SK-MEL-5 (cell line): ENCODE data around the gene MTFMT. TPM values are rescaled to one million over a fixed set of nuclear protein-coding genes. Genes with fewer than 3 reads are reported as not detected.
"Not testable (repeated sequence)": the region's sequence is repeated elsewhere in the genome, so short reads cannot be mapped to it uniquely, and the experiment has no call there.

Experiments used
- DNase-seq: peaks from one replicate; pipeline ENCODE4 v3.0.0-alpha.2; 2016; ENCODE audit warnings: low read depth, low spot score
- in situ Hi-C: cut with HindIII; loops from 2 replicates; pipeline ENCODE4 v1.10.0; 2016; ENCODE audit warnings: low sequenced_read_pairs, high pct_unique_total_duplicates, low pct_unique_long_range_greater_than_20kb
- polyA plus RNA-seq, 2 experiments: library from polyadenylated mRNA; depleted of rRNA; stranded (reverse); fragments of >200 nt; gene quantifications; 2 replicates each; pipeline ENCODE4 v1.2.3, GENCODE V29; 2015
- total RNA-seq: library from RNA; depleted of rRNA; stranded (reverse); fragments of >200 nt; shearing (Covaris generic); gene quantifications from 2 replicates; pipeline ENCODE4 v1.2.3, GENCODE V29; 2014; rRNA removed

MTFMT gene
- 33.6 and 43.9 TPM in 2 replicates for total RNA-seq
- polyA plus RNA-seq (2015; cell fraction: cytosol; rRNA removed): 26.4 and 37.7 TPM in 2 replicates
- 13.8 and 18.1 TPM in 2 replicates for polyA plus RNA-seq (2015; cell fraction: nucleus; rRNA removed)

DNA sequence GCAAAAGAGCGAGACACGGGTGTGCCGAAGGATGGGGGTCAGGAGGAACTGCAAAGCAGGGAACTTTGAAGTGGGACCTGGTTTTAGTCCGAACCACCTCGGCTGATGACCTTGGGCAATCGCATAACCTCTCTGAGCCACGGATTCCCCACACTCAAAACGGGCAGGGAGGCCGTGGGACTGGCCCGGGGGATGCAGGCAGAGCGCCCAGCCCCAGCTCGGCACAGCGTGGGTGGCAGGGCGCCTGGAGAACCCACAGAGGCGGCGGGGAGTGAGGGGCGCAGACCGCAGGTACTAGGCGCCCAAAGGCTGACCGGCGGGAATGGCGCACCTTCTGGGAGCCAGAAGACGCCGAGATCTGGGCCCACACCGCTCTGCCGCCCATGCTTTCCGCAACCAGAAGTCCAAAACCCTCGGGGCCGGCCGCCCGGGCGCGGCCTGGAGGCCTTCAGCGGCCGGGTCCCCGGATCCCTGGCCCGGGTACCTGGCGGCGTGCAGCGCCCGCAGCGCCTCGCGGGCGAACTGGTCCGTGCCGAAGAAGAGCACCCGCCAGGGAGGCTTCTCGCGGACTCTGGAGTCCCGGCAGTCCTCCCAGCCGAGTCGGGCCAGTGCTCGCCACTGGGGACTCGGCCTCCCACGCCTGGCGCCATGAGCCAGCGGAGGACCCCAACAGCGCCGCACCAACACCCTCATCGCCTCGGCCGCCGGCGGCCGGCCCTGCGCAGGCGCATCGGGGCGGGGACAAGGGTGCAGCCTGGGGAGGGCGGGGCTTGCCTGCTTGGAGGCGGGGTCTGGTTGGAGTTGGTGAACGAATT, at the start of gene MTFMT:
TSS of gene MTFMT (minus strand) at position 719 of the 815 bp plus-strand sequence. CDS start at position 693, 26 bp downstream.
- peak; percentile 79 for DNase-seq
- in situ Hi-C loops: no loop called here

DNA sequence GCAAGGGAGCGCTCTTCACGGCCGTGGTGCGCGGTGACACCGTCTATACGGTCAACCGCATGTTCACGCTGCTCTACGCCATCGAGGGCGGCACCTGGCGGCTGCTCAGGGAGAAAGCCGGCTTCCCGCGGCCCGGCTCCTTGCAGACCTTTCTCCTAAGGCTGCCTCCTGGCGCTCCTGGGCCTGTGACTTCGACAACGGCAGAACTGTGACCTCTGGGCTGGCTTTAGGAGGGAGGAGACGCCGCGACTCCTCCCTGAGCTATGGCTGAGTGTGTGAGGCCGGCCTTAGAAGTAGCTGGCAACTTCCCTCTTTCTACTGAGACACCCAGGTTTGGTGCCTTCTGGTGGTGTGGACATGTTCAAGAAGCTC, 48.5 kb upstream of the MTFMT start:
- in situ Hi-C loops: no loop called here
- DNase-seq: no peak

DNA sequence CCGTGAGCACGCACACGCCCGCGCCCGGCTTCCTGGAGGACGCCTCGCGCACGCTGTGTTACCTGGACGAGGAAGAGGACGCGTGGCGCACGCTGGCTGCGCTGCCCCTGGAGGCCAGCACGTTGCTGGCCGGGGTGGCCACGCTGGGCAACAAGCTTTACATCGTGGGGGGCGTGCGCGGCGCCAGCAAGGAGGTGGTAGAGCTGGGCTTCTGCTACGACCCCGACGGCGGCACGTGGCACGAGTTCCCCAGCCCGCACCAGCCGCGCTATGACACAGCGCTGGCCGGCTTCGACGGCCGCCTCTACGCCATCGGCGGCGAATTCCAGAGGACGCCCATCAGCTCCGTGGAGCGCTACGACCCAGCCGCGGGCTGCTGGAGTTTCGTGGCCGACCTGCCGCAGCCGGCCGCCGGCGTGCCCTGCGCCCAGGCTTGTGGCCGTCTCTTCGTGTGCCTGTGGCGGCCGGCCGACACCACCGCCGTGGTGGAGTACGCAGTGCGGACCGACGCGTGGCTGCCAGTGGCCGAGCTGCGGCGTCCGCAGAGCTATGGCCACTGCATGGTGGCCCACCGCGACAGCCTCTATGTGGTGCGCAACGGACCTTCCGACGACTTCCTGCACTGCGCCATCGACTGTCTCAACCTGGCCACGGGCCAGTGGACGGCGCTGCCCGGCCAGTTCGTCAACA, 48.0 kb upstream of the MTFMT start:
- in situ Hi-C loops: no loop called here
- DNase-seq: no peak

DNA sequence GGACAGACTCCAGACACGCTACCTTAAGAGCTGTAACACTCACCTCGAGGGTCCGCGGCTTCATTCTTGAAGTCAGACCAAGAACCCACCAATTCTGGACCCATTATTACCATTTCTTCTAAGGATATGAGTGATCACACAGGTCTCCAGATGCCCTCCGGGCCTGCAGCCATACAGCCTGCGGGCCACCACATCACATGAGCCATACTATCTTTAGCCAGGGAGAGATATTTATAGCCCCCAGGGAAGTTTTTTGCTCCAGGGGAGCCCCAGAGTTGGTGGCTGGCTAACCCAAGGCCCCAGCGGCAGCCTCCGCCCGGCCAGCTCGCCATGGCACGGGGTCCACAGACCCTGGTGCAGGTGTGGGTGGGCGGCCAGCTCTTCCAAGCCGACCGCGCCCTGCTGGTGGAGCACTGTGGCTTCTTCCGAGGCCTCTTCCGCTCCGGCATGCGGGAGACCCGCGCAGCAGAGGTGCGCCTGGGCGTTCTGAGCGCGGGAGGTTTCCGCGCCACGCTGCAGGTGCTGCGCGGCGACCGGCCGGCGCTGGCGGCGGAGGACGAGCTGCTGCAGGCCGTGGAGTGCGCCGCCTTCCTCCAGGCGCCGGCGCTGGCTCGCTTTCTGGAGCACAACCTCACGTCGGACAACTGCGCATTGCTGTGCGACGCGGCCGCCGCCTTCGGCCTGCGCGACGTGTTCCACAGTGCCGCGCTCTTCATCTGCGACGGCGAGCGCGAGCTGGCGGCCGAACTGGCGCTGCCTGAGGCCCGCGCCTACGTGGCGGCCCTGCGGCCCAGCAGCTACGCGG, 47.2 kb upstream of the MTFMT start, which contains the start of gene KBTBD13:
TSS of gene KBTBD13 (plus strand) at position 261 of the 805 bp plus-strand sequence. CDS start at position 331, 70 bp downstream.
- in situ Hi-C loops: no loop called here
- no peak for DNase-seq

DNA sequence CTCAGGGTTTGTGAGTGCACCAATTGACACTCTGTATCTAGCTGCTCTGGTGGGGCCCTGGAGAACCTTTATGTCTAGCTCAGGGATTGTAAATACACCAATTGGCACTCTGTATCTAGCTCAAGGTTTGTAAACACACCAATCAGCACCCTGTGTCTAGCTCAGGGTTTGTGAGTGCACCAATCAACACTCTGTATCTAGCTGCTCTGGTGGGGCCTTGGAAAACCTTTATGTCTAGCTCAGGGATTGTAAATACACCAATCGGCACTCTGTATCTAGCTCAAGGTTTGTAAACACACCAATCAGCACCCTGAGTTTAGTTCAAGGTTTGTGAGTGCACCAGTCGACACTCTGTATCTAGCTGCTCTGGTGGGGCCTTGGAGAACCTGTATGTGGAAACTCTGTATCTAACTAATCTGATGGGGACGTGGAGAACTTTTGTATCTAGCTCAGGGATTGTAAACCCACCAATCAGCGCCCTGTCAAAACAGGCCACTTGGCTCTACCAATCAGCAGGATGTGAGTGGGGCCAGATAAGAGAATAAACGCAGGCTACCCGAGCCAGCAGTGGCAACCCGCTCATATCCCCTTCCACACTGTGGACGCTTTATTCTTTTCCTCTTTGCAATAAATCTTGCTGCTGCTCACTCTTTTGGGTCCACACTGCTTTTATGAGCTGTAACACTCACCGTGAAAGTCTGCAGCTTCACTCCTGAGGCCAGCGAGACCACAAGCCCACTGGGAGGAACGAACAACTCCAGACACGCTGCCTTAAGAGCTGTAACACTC, 46.4 kb upstream of the MTFMT start:
- in situ Hi-C loops, DNase-seq: not testable (repeated sequence)

DNA sequence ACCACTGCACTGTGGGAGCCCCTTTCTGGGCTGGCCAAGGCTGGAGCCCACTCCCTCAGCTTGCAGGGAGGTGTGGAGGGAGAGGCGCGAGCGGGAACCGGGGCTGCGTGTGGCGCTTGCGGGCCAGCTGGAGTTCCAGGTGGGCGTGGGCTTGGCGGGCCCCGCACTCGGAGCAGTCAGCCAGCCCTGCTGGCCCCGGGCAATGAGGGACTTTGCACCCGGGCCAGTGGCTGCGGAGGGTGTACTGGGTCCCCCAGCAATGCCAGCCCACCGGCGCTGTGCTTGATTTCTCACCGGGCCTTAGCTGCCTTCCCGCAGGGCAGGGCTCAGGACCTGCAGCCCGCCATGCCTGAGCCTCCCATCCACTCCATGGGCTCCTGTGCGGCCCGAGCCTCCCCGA, 45.5 kb upstream of the MTFMT start:
- in situ Hi-C loops, DNase-seq: not testable (repeated sequence)

DNA sequence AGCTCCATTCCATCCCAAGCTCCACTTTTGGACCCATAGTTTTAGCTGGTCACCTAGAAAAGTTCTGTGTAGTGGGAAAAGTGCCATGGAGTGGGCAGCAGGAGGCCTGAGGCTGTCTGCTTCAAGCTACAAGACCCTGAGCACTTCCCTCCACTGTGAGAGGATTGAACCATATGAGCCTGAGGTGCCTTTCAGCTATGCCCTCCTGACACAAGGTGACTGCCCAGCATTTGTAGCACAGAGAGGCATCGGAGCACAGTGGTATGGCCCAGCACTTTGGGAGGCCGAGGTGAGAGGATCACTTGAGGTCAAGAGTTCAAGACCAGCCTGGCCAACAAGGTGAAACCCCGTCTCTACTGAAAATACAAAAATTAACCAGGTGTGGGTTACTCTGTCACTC, 43.2 kb upstream of the MTFMT start:
- in situ Hi-C loops: no loop called here
- no peak for DNase-seq

DNA sequence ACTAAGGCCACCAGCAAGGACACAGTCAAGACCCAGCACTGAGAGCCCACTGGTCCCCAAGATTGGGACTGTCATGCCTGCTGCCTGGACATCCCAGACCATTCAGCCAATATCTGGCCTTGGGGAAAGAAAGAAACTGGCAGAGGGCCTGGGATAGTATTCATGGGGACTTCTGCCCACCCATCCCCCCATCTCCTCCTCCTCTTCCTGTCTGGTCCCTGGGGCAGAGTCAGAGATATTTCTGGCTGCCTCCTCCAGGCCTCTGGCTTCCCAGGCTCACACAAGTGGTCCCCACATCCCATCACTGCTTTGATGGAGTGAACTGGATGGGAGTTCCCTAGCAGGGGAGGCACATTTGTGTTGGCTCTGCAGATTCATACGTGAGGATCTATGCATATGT, 42.6 kb upstream of the MTFMT start:
- in situ Hi-C loops: no loop called here
- DNase-seq: no peak

DNA sequence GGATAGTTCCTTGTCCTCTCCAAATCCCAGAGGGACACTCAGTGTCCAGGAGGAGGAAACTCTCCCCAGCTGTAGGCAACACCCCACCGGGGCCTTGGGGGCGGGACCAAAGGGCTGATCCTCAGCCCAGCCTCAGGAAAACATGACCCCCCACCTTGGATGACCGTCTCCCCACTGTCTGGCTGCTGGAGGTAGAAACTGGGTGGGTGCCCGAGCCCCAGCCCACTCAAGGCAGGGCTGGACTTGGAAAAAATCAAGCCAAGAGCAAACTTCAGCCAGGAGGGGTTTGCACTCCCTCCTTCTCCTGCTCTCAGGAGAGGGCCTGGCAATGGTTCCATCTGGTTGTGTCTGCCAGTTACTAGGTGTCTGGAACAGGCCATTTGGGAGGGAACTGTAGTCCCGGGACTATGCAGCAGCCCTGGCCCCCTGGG, 42.0 kb upstream of the MTFMT start:
- in situ Hi-C loops: no loop called here
- no peak for DNase-seq

DNA sequence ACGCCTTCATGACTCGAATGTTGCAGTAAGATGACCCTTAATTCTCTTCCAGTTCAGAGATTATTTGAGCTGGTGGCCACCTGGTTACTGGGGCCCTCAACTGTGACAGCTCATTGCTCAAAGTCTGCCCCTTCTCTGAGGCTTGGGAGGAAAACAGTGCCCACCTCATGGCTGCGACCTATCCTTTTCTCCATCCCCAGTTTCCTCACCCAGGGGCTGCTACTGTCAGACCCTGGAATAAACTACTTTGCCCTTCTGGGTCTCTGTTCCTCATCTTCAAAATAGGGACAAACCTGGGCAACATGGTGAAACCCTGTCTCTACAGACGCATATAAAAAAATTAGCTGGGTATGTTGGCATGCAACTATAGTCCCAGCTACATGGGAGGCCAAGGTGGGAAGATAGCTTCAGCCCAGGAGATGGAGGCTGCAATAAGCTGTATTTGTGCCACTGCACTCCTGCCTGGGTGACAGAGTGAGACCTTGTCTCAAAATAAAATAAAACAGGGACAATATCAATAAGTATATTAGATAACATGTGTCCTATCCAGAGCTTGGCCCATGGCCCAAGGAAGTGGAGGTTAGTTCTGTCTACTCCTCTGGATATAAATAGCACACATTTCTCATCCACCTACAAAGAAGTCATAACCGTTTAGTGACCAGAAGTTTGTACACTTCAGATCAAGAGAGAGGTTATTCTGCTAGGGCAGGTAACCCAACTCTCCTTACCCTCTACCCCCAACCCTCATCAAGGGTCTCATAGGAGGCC, 40.5 kb upstream of the MTFMT start:
- no peak for DNase-seq
- in situ Hi-C loops: no loop called here

DNA sequence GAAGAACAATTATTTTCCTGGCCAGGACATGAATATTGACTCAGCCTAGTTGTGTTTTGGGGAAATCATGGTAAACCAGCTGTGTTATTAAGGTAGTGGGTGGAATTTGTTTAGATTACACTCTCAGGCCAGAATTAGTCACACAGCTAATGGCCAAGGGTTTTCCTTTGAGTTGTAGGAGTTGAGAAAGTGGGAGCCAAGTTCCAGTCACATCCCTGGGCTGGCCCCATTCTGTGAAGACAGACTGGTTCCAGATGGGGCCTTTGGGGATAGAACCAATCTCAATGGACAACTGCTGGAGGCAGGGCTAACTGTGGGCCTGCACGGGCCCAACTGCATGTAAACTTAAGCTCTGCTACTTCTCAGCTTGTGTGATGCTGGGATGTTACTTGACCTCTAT, 39.7 kb upstream of the MTFMT start:
- no peak for DNase-seq
- in situ Hi-C loops: no loop called here

DNA sequence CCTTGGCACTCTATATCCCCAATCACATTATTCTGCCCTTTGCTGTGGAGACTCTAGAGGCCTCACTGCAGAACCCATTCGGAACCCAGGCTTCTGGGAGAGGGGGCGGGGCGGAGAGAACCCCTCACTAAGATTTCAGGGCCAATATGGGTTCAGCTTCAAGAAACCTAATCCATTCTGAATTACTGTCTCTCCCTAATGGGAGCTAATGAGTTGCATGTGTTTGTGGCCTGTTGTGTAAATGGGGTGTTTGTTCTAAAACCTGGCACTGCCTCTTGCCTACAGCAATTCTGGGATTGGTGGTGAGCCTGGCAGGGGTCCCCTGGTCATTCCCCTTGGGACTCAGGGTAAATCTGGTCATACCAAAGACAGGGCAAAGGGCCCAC, 39.0 kb upstream of the MTFMT start:
- in situ Hi-C loops: no loop called here
- DNase-seq: no peak

DNA sequence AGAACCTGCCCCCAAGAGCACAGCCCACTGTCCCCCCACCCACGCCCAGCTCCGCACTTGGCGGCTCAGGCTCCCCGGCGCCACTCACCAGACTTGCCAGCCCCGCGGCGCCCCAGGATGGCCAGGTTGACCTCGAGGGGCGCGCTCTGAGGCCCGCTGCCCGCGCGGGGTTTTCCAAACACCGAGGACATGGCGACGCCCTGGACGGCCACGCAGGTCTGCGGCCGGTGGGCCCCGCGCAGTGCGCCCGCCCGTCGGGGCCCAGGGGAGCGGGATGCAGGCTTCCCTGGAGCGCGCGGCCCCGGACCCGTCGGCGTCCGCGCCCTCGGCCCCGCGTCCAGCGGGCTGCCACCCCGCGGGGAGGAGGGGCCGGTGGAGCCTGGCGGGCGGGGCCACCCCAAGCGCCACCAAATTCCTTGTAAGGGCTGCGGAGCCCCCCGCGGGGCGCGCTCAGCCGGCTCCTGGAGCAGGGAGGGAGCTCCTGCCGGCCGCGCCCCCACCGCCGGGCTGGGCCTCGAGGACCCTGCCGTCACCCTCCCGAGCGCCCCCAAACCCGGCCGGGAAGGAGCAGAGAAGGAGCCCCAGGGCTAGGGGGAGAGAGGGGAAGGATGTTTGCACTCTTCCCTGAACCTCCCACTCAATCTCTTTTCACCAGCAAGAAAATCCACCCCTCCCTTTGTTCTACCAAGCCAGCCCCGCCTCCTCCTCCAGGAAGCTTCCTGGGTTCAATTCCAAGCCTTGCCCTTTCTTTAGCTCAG, 38.4 kb upstream of the MTFMT start, which contains the start of gene RASL12:
TSS of gene RASL12 (minus strand) at position 347 of the 758 bp plus-strand sequence. CDS start at position 191, 156 bp downstream.
- DNase-seq: no peak
- in situ Hi-C loops: no loop called here

DNA sequence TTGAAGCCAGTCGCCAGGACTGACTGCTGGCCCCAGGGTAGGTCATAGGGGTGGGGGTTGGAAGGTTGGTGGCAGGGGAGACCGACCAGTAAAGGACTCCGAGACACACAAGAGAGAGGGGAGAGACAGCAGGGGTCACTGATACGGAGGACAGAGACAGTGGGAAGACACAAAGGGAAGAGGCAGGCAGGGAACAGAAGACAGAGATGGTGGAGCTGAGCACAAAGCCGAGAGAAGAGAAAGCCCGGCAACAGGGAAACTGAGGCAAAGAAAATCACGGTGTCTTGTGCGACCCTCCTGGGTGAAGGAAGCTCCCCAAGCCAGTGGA, 37.8 kb upstream of the MTFMT start:
- DNase-seq: no peak
- in situ Hi-C loops: no loop called here

DNA sequence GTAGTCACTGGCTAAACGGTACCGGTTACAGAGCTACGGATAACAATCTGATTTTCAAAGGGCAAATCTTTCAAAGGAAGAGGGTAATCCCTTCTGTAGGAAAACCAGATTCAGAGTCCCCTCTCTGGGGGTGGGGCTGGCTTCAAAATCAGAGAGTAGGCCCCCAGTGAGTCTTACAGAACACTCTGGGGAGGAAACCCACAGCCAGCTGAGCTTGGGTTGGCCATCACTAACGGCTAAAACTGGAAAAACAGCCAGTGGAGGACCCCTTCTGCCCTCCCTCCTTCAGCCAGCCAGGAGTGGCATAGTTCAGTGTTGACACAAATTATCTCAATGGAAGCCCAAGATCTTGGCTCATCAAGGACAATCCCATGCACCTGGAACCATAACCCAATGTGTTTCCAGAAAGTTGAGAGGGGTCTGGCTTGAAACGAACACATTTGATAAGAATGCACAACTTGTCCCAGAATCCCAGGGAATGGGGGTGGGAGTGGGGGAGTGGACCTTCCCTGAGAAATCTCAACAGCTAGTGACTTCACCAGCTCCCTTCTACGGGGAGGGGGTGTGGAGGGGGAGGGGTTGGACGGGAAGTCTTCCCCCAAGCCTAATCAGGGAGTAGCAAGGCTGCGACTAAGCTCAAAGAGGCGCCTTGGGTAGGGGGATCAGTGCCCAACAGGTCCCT, 37.3 kb upstream of the MTFMT start:
- no peak for DNase-seq
- in situ Hi-C loops: no loop called here
